ENCODE data around the gene YWHAH.

GRCh38 chr22:31970490-31971444, 26.4 kb downstream of the YWHAH start:
- TF ChIP-seq POLR2A (IDR thresholded peaks at IDR 0.05) = no peak
- TF ChIP-seq EP300 (IDR thresholded peaks at IDR 0.05) = no peak
- peak in 5 of 7 experiments; percentile 71 to 92 (median 88) for TF ChIP-seq CTCF (IDR thresholded peaks at IDR 0.05)

All from stomach (tissue), 4 donors.